HCT116 (cell line): Measurements from ENCODE around the gene HIF1A.

Source experiments
- CTCF ChIP-seq, 3 experiments: fragments of 200-600 bp in 1 of 3; sonication (generic) in 1 of 3; IDR thresholded peaks in 2 of 3; conservative IDR thresholded peaks in 1 of 3; 2 replicates each; pipeline ENCODE4 v1.5.1; 2012 to 2017; ENCODE audit warnings: low read depth in 2 of 3, low read length in 2 of 3, antibody characterized with exemption in 1 of 3, borderline replicate concordance in 1 of 3, control low read depth in 1 of 3, mild to moderate bottlenecking in 1 of 3, mixed read lengths in 1 of 3, mixed run types in 1 of 3, moderate library complexity in 1 of 3; ENCODE audit not compliant: insufficient read depth in 1 of 3
- EZH2 ChIP-seq: fragments of 200-600 bp; sonication (generic); IDR thresholded peaks from 2 replicates; pipeline ENCODE4 v1.6.1; 2017; ENCODE audit warnings: antibody characterized with exemption, mixed run types
- POLR2A ChIP-seq: IDR thresholded peaks from 2 replicates; pipeline ENCODE4 v1.7.0; 2011; ENCODE audit warnings: borderline replicate concordance; ENCODE audit not compliant: insufficient read depth, insufficient read length; ENCODE audit errors: extremely low read depth
- POLR2AphosphoS5 ChIP-seq: IDR thresholded peaks from 2 replicates; pipeline ENCODE4 v1.6.1; 2011; ENCODE audit warnings: mild to moderate bottlenecking, low read depth, low read length, moderate library complexity
- REST ChIP-seq: IDR thresholded peaks from 2 replicates; pipeline ENCODE4 v1.6.1; 2012; ENCODE audit warnings: low read depth
- SP1 ChIP-seq: IDR thresholded peaks from 2 replicates; pipeline ENCODE4 v1.6.1; 2012; ENCODE audit warnings: low read depth
- TCF7L2 ChIP-seq: IDR thresholded peaks from 2 replicates; pipeline ENCODE4 v1.7.0; 2011; ENCODE audit warnings: borderline replicate concordance, inconsistent platforms; ENCODE audit not compliant: insufficient read depth, insufficient read length; ENCODE audit errors: extremely low read depth

GRCh38 chr14:61736751-61737150, 41.4 kb downstream of the HIF1A start:
- TF ChIP-seq CTCF (IDR thresholded peaks at IDR 0.05 in 2 of 3, conservative IDR thresholded peaks at IDR 0.05 in 1 of 3; ENCODE audit: borderline replicate concordance in 1 of 3, insufficient read depth in 1 of 3, low read depth in 2 of 3, low read length in 2 of 3) (no peak), POLR2A (no peak), EZH2 (no peak), POLR2AphosphoS5 (no peak), SP1 (no peak), TCF7L2 (no peak), REST (no peak)
